Lower lobe of right lung (tissue), 2 donors: ENCODE data around the gene PHC3. TPM values are rescaled to one million over a fixed set of nuclear protein-coding genes. Genes with fewer than 3 reads are reported as not detected.

Experiments used
- ATAC-seq, 2 donors: fragments of 200-7000 bp; cut with Tn5 transposase; one replicate each; pipeline ENCODE4 v1.9.1; 2020 to 2022; ENCODE audit warnings: mild to moderate bottlenecking in 2 of 2, moderate library complexity in 2 of 2
- DNase-seq: peaks from one replicate; pipeline ENCODE4 v3.0.0-alpha.2; 2020
- H3K27ac ChIP-seq: fragments of 200-600 bp; one replicate; pipeline ENCODE4 v1.8.0; 2022
- H3K27me3 ChIP-seq: fragments of 200-600 bp; one replicate; pipeline ENCODE4 v1.8.0; 2022; ENCODE audit warnings: low read depth
- H3K36me3 ChIP-seq: fragments of 200-600 bp; one replicate; pipeline ENCODE4 v1.8.0; 2022; ENCODE audit warnings: mild to moderate bottlenecking
- H3K4me1 ChIP-seq: fragments of 200-600 bp; one replicate; pipeline ENCODE4 v1.8.0; 2022
- H3K4me3 ChIP-seq: fragments of 200-600 bp; one replicate; pipeline ENCODE4 v1.8.0; 2022; ENCODE audit warnings: mild to moderate bottlenecking
- H3K9me3 ChIP-seq: fragments of 200-600 bp; one replicate; pipeline ENCODE4 v1.8.0; 2022
- intact Hi-C: fragments of 100-400 bp; cut with DNase I; formaldehyde crosslinking; loops from one replicate; pipeline ENCODE4 v1.11.0; 2022
- total RNA-seq: library from RNA; stranded (reverse); fragmentation: NEBNext Ultra II Directional; extraction: Animal tissue kit (Norgen Biotek cat#: 25700); gene quantifications from one replicate; pipeline ENCODE4 v1.2.1, GENCODE V29; 2021
- TF ChIP-seq, protein P1 (sequence below): fragments of 200-600 bp; IDR thresholded peaks from one replicate; pipeline ENCODE4 v1.8.0; 2022; ENCODE audit warnings: antibody characterized with exemption, mild to moderate bottlenecking
- donor health status: DM: no; HTN: yes; CAD: no; lungs with severe emphysema.

PHC3 gene
- total RNA-seq, 1 donor from 2014 or later = 89.9 TPM

DNA sequence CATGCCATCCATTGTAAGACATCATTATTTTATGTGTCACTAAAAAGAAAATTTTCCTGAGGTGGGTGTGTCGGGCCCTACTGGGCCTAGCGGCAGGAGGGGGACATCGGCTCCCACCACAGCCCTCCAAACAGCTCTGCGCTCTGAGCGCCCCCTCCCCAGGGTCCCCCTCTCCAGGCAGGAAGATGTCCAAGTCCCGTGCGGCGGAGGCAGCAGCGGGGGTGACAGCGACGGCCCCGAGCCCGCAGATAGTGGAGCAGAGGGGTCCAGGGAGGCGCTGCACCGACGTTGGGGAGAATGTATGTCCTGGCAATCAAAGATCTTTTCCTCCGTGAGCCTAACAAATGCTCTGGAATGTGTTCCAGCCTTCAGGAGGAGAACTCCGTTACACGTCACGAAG, 119.5 kb downstream of the PHC3 start:
- H3K36me3 ChIP-seq = no peaks in the 10 kb centered on the region
- ATAC-seq (no peak), DNase-seq (no peak)
- H3K27me3 ChIP-seq = no peaks in the 10 kb centered on the region
- no peak overlapping the region for H3K4me3 ChIP-seq
- intact Hi-C loops = no loop called here
- TF ChIP-seq, protein P1, sequence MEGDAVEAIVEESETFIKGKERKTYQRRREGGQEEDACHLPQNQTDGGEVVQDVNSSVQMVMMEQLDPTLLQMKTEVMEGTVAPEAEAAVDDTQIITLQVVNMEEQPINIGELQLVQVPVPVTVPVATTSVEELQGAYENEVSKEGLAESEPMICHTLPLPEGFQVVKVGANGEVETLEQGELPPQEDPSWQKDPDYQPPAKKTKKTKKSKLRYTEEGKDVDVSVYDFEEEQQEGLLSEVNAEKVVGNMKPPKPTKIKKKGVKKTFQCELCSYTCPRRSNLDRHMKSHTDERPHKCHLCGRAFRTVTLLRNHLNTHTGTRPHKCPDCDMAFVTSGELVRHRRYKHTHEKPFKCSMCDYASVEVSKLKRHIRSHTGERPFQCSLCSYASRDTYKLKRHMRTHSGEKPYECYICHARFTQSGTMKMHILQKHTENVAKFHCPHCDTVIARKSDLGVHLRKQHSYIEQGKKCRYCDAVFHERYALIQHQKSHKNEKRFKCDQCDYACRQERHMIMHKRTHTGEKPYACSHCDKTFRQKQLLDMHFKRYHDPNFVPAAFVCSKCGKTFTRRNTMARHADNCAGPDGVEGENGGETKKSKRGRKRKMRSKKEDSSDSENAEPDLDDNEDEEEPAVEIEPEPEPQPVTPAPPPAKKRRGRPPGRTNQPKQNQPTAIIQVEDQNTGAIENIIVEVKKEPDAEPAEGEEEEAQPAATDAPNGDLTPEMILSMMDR = no peak
- no peaks in the 10 kb centered on the region for H3K9me3 ChIP-seq
- H3K4me1 ChIP-seq = peaks cover 7% of the 10 kb centered on the region
- H3K27ac ChIP-seq = no peak overlapping the region

DNA sequence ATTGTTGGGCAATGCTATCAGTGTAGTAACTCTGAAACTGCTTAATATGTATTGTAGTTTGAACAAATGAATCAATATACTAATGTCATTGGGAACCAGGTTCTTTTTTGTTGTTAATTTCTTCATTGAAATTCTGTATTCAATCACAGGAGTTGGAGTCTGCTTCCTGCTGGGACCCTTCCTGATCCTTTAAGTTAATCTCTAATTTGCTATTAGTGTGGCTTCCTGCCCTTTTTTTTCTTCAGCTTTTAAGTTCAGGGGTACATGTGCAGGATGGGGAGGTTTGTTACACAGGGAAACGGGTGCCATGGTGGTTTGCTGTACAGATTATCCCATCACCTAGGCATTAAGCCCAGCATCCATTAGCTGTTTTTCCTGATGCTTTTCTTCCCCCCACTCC, 122.1 kb downstream of the PHC3 start:
- Histone ChIP-seq H3K27me3 (no peaks in the 10 kb centered on the region), H3K4me3 (no peak overlapping the region), H3K27ac (no peak overlapping the region), H3K9me3 (no peaks in the 10 kb centered on the region), H3K4me1 (peaks cover 7% of the 10 kb centered on the region), H3K36me3 (no peaks in the 10 kb centered on the region)
- intact Hi-C loops = no loop called here
- TF ChIP-seq, protein P1 = no peak
- DNase-seq (no peak), ATAC-seq (no peak)

DNA sequence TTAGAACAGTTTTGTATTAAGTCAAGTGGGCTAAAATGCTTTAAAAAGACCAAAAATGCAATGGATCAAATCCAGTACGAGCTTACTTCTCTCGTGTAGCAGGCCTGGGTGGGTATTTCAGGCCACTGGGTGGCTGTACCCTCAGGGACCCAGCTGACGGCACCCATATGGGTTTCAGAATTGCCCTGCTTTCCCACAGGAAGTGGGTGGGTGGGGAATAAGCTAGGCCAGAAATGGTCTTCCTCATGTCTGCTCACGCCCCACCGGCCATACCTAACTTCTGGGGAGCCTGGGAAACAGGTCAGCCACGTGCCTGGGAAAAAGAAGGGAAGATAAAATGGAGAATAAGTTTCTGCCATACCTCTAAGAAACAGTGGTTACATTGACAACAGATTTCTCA, 123.4 kb downstream of the PHC3 start:
- Histone ChIP-seq H3K9me3 (no peaks in the 10 kb centered on the region), H3K4me1 (peaks cover 7% of the 10 kb centered on the region), H3K4me3 (no peak overlapping the region), H3K27me3 (no peaks in the 10 kb centered on the region), H3K36me3 (no peaks in the 10 kb centered on the region), H3K27ac (no peak overlapping the region)
- ATAC-seq (no peak), DNase-seq (no peak)
- TF ChIP-seq, protein P1 = no peak
- intact Hi-C loops = no loop called here

DNA sequence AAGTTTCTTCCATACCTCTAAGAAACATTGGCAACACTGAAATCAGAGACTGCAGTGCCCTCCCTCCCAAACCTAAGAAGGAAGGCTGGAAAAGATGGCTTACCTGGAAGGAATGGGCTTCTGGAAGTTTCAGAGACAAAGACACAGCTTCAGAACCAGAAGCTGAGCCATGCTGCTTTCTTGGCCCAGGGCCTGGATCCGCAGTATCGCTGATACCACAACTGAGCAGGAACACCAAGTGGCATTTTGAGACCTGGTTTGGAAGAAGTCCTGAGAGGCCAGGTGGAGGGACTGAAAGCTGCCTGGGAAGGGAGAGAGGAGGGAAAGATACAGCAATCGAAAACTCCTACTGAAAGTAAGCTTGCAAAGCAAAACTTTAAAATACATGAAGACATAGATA, 124.0 kb downstream of the PHC3 start:
- intact Hi-C loops = no loop called here
- ATAC-seq (peak; percentile 50 to 61), DNase-seq (no peak)
- H3K4me3 ChIP-seq = no peak overlapping the region
- H3K27ac ChIP-seq = no peak overlapping the region
- TF ChIP-seq, protein P1 = no peak
- H3K27me3 ChIP-seq = no peaks in the 10 kb centered on the region
- H3K9me3 ChIP-seq = no peaks in the 10 kb centered on the region
- no peaks in the 10 kb centered on the region for H3K36me3 ChIP-seq
- peaks cover 7% of the 10 kb centered on the region for H3K4me1 ChIP-seq

DNA sequence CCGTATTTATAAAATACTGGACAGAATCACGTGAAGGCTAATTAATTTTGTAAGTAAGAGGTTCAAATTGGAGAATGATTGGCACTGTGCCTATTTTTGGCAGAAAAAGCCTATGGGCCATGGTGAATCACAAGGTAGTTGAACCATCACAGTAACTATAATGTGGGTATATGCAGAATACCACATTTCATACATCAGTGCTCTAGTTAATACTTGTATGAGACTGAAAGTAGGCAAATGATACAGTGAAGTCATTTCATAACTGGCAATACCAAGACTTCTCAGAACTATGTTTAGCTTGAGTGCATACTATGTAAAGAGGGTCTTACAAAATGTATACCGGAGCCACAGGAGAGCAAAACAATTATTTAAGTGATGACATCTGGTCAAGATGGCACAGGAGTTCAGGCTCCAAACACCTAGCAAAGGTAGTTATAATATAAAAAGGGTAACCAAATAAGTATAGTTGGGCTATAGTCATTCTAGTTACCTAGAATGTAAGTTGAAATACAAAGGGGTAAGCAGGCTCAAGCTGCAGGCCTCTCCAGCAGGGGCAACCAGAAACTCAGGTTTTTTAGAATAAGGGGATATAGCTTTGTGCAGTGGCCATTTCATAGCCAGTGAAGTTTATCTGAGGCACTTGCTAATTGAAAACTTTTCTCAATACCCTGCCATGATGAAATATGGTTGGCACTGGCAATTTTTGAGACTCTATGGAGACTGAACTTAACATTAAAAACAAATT, 124.7 kb downstream of the PHC3 start:
- H3K9me3 ChIP-seq = no peaks in the 10 kb centered on the region
- H3K36me3 ChIP-seq = no peaks in the 10 kb centered on the region
- peaks cover 7% of the 10 kb centered on the region for H3K4me1 ChIP-seq
- ATAC-seq (no peak), DNase-seq (no peak)
- H3K27me3 ChIP-seq = no peaks in the 10 kb centered on the region
- no peak overlapping the region for H3K4me3 ChIP-seq
- TF ChIP-seq, protein P1 = no peak
- H3K27ac ChIP-seq = no peak overlapping the region
- intact Hi-C loops = no loop called here
